Liver (tissue), 3 donors: ENCODE data around the gene KCNMB2.

ENCODE experiments used
- EGR1 ChIP-seq, 2 donors: IDR thresholded peaks; 2 replicates each; pipeline ENCODE4 v1.6.1; 2016 to 2018; ENCODE audit warnings: antibody characterized with exemption in 2 of 2, low read depth in 2 of 2
- GABPA ChIP-seq, 2 donors: IDR thresholded peaks in 1 of 2; conservative IDR thresholded peaks in 1 of 2; 2 replicates each; pipeline ENCODE4 v1.6.1; 2016; ENCODE audit warnings: antibody characterized with exemption in 2 of 2, mild to moderate bottlenecking in 1 of 2, moderate library complexity in 1 of 2
- JUND ChIP-seq, 2 donors: IDR thresholded peaks; 2 replicates each; pipeline ENCODE4 v1.6.1; 2016; ENCODE audit warnings: antibody characterized with exemption in 2 of 2
- NR2F2 ChIP-seq: IDR thresholded peaks from 2 replicates; pipeline ENCODE4 v1.6.1; 2016; ENCODE audit warnings: antibody characterized with exemption
- RAD21 ChIP-seq, 2 donors: IDR thresholded peaks; 2 replicates each; pipeline ENCODE4 v1.6.1; 2016; ENCODE audit warnings: antibody characterized with exemption in 2 of 2, mild to moderate bottlenecking in 2 of 2
- SP1 ChIP-seq: IDR thresholded peaks from 2 replicates; pipeline ENCODE4 v1.6.1; 2018; ENCODE audit warnings: antibody characterized with exemption, mild to moderate bottlenecking
- TAF1 ChIP-seq: conservative IDR thresholded peaks from 2 replicates; pipeline ENCODE4 v1.6.1; 2016; ENCODE audit warnings: antibody characterized with exemption, mild to moderate bottlenecking
- TF ChIP-seq, protein P1 (sequence below): fragments of 150-350 bp; IDR thresholded peaks from 2 replicates; pipeline ENCODE4 v1.5.1; 2017; ENCODE audit warnings: improper control_type of control experiment, low read depth, low read length; ENCODE audit not compliant: missing input control
- TF ChIP-seq, protein P2 (sequence below): IDR thresholded peaks from 2 replicates; pipeline ENCODE4 v1.6.1; 2016; ENCODE audit warnings: antibody characterized with exemption
- TF ChIP-seq, protein P3 (sequence below): IDR thresholded peaks from 2 replicates; pipeline ENCODE4 v1.6.1; 2016; ENCODE audit warnings: antibody characterized with exemption
- TF ChIP-seq, protein P4 (sequence below): IDR thresholded peaks from 2 replicates; pipeline ENCODE4 v1.6.1; 2016; ENCODE audit warnings: antibody characterized with exemption
- donor health status: healthy.
- donor health status: healthy.

DNA sequence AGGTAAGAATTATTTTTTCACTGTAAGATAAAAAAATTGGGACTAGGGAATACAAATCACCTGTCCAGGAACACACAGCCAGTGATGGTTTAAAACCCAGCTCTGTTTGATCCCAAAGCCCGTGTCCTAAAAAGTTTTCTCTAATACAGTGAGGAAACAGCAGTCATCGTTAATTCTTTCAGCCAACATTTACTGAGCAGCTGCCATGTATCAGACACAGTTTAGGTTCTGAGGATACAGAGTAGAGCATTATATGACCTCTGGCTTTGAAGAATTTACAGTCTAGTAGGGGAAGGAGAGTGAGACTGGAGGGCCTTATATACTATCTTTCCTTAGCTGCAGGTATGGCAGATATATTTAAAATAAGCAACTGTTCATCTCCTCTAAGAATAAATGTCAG lies 82.7 kb downstream of the KCNMB2 start:
- TF ChIP-seq EGR1 (IDR thresholded peaks at IDR 0.05; ENCODE audit: low read depth in 2 of 2): no peak
- TF ChIP-seq, protein P1, sequence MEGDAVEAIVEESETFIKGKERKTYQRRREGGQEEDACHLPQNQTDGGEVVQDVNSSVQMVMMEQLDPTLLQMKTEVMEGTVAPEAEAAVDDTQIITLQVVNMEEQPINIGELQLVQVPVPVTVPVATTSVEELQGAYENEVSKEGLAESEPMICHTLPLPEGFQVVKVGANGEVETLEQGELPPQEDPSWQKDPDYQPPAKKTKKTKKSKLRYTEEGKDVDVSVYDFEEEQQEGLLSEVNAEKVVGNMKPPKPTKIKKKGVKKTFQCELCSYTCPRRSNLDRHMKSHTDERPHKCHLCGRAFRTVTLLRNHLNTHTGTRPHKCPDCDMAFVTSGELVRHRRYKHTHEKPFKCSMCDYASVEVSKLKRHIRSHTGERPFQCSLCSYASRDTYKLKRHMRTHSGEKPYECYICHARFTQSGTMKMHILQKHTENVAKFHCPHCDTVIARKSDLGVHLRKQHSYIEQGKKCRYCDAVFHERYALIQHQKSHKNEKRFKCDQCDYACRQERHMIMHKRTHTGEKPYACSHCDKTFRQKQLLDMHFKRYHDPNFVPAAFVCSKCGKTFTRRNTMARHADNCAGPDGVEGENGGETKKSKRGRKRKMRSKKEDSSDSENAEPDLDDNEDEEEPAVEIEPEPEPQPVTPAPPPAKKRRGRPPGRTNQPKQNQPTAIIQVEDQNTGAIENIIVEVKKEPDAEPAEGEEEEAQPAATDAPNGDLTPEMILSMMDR: no peak
- TF ChIP-seq, protein P2, sequence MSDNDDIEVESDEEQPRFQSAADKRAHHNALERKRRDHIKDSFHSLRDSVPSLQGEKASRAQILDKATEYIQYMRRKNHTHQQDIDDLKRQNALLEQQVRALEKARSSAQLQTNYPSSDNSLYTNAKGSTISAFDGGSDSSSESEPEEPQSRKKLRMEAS: no peak
- TF ChIP-seq, protein P3, sequence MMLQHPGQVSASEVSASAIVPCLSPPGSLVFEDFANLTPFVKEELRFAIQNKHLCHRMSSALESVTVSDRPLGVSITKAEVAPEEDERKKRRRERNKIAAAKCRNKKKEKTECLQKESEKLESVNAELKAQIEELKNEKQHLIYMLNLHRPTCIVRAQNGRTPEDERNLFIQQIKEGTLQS: no peak
- no peak for TF ChIP-seq JUND (IDR thresholded peaks at IDR 0.05)
- TF ChIP-seq TAF1: no peak
- no peak for TF ChIP-seq SP1
- no peak for TF ChIP-seq GABPA (IDR thresholded peaks at IDR 0.05 in 1 of 2, conservative IDR thresholded peaks at IDR 0.05 in 1 of 2)
- TF ChIP-seq NR2F2: no peak
- TF ChIP-seq RAD21 (IDR thresholded peaks at IDR 0.05): no peak
- TF ChIP-seq, protein P4, sequence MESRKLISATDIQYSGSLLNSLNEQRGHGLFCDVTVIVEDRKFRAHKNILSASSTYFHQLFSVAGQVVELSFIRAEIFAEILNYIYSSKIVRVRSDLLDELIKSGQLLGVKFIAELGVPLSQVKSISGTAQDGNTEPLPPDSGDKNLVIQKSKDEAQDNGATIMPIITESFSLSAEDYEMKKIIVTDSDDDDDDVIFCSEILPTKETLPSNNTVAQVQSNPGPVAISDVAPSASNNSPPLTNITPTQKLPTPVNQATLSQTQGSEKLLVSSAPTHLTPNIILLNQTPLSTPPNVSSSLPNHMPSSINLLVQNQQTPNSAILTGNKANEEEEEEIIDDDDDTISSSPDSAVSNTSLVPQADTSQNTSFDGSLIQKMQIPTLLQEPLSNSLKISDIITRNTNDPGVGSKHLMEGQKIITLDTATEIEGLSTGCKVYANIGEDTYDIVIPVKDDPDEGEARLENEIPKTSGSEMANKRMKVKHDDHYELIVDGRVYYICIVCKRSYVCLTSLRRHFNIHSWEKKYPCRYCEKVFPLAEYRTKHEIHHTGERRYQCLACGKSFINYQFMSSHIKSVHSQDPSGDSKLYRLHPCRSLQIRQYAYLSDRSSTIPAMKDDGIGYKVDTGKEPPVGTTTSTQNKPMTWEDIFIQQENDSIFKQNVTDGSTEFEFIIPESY: no peak
